GM12892 (cell line): ENCODE measurements around the gene WWC2.

Source experiments
- POLR2A ChIP-seq: IDR thresholded peaks from 2 replicates; pipeline ENCODE4 v1.6.1; 2011; ENCODE audit warnings: low read depth, low read length, control low read depth
- POLR2AphosphoS5 ChIP-seq: IDR thresholded peaks from 2 replicates; pipeline ENCODE4 v1.6.1; 2011; ENCODE audit warnings: low read depth, low read length, control low read depth
- TAF1 ChIP-seq: IDR thresholded peaks from 2 replicates; pipeline ENCODE4 v1.6.1; 2011; ENCODE audit warnings: low read depth, mild to moderate bottlenecking, control low read depth, low read length, borderline replicate concordance

DNA sequence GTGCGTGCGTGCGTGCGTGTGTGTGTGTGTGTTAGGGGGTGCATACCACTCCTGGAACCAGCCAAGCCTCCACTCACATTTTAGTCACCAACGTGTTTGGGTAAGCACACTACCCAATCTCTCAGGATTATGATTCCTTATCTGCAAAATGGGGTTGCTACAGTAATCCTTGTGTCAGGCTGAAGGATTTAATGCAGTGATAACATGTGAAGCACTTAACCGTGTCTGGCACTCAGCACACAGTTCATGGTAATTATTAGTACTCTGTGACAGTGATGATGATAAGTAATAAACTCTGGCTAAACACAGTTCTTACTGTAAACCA, 163.7 kb downstream of the WWC2 start:
- TF ChIP-seq POLR2A = no peak
- TF ChIP-seq POLR2AphosphoS5 = no peak
- TF ChIP-seq TAF1 = no peak
